CD8-positive, alpha-beta memory T cell (primary cell): ENCODE measurements around the gene MITD1. TPM values are rescaled to one million over a fixed set of nuclear protein-coding genes. Genes with fewer than 3 reads are reported as not detected.

Experiments
- CTCF ChIA-PET: fragments of 350-600 bp; sonication (Branson Sonifier 250); formaldehyde crosslinking; loops from one replicate; lab custom pipeline; 2021; ENCODE audit warnings: antibody characterized with exemption; lab: Charles Lee
- POLR2A ChIA-PET: fragments of 350-600 bp; sonication (Branson Sonifier 250); formaldehyde crosslinking; loops from one replicate; lab custom pipeline; 2021; ENCODE audit warnings: antibody characterized with exemption; lab: Charles Lee
- DNase-seq, 5 donors: peaks; one replicate each; pipeline versions ENCODE4 v3.0.0 to v3.0.0-alpha.2; 2020 to 2022; ENCODE audit warnings: mixed read lengths in 1 of 5
- H3K27ac ChIP-seq: one replicate; pipeline ENCODE4 v1.7.0; 2013; ENCODE audit warnings: low read depth, mild to moderate bottlenecking, low read length, moderate library complexity
- H3K27me3 ChIP-seq: 2 replicates; pipeline ENCODE4 v1.7.0; 2013; ENCODE audit warnings: low read length, mild to moderate bottlenecking; ENCODE audit not compliant: insufficient read depth, poor library complexity, severe bottlenecking
- H3K36me3 ChIP-seq: 2 replicates; pipeline ENCODE4 v1.7.0; 2013; ENCODE audit warnings: mild to moderate bottlenecking, low read length, moderate library complexity; ENCODE audit not compliant: insufficient read depth
- H3K4me1 ChIP-seq: 2 replicates; pipeline ENCODE4 v1.7.0; 2013; ENCODE audit warnings: mild to moderate bottlenecking, low read length, moderate library complexity; ENCODE audit not compliant: insufficient read depth
- H3K4me3 ChIP-seq: 2 replicates; pipeline ENCODE4 v1.7.0; 2013; ENCODE audit warnings: mild to moderate bottlenecking, low read length
- H3K9me3 ChIP-seq: 2 replicates; pipeline ENCODE4 v1.7.0; 2013; ENCODE audit warnings: mild to moderate bottlenecking, low read length
- H3K27ac Mint-ChIP-seq, 8 donors: one replicate each; pipeline ENCODE4 v1.8.0; 2020 to 2021; ENCODE audit warnings: mixed read lengths in 8 of 8, mild to moderate bottlenecking in 6 of 8, inconsistent platforms in 3 of 8, moderate library complexity in 3 of 8
- H3K27me3 Mint-ChIP-seq, 2 donors: one replicate each; pipeline ENCODE4 v1.8.0; 2020 to 2021; ENCODE audit warnings: mixed read lengths in 2 of 2, mild to moderate bottlenecking in 1 of 2, moderate library complexity in 1 of 2
- H3K36me3 Mint-ChIP-seq, 3 donors: one replicate each; pipeline ENCODE4 v1.8.0; 2020 to 2021; ENCODE audit warnings: mixed read lengths in 3 of 3, inconsistent platforms in 1 of 3, mild to moderate bottlenecking in 1 of 3
- H3K4me1 Mint-ChIP-seq, 3 donors: one replicate each; pipeline ENCODE4 v1.8.0; 2020 to 2021; ENCODE audit warnings: mixed read lengths in 3 of 3, inconsistent platforms in 1 of 3, mild to moderate bottlenecking in 1 of 3
- H3K4me3 Mint-ChIP-seq, 7 donors: one replicate each; pipeline ENCODE4 v1.8.0; 2020 to 2021; ENCODE audit warnings: mixed read lengths in 7 of 7, mild to moderate bottlenecking in 6 of 7, moderate library complexity in 4 of 7, inconsistent platforms in 2 of 7
- H3K9me3 Mint-ChIP-seq, 5 donors: one replicate each; pipeline ENCODE4 v1.8.0; 2020 to 2022; ENCODE audit warnings: mixed read lengths in 5 of 5, mild to moderate bottlenecking in 3 of 5, moderate library complexity in 2 of 5, inconsistent platforms in 1 of 5
- polyA plus RNA-seq: library from polyadenylated mRNA; unstranded; fragments of 300-500 nt; fragmentation: Illumina TruSeq; gene quantifications from one replicate; pipeline ENCODE4 v1.2.3, GENCODE V29; 2021
- total RNA-seq, 2 experiments: library from RNA; stranded (reverse); gene quantifications; one replicate each; pipeline ENCODE4 v1.2.3, GENCODE V29; 2021

Gene MITD1
- total and polyA plus RNA-seq, 3 experiments from 2014 or later = 43.1 to 58.7 (median 55.4) TPM

- Mint-ChIP-seq H3K27me3 (no peaks in the 10 kb centered on the region), H3K4me1 (peaks cover 8 to 22% (median 18%) of the 10 kb centered on the region in 3 donors), H3K36me3 (peaks cover 0 to 84% (median 21%) of the 10 kb centered on the region in 3 donors), H3K4me3 (peak overlapping the region in 1 of 7 donors; percentile 40), H3K9me3 (no peaks in the 10 kb centered on the region), H3K27ac (peak overlapping the region in 5 of 8 donors; percentile 12 to 87 (median 54))
- DNase-seq = no peak
- Histone ChIP-seq H3K27ac (no peak overlapping the region), H3K9me3 (no peaks in the 10 kb centered on the region), H3K4me1 (no peaks in the 10 kb centered on the region), H3K36me3 (peaks cover 28% of the 10 kb centered on the region), H3K27me3 (no peaks in the 10 kb centered on the region), H3K4me3 (no peak overlapping the region)
- ChIA-PET POLR2A (interaction anchor here (0.6 kb wide), 1 partner anchor 12 kb away, joined by 3 read pairs; no protein-coding TSS in a partner anchor), CTCF (interaction anchor here (1.9 kb wide), 1 partner anchor 9 kb away, joined by 4 read pairs; no protein-coding TSS in a partner anchor)
These were observed 11.3 kb downstream of the MITD1 start for GRCh38 chr2:99169534-99169933.

GRCh38 chr2:99166218-99166617 is 14.6 kb downstream of the MITD1 start:
- no peaks in the 10 kb centered on the region for H3K9me3 Mint-ChIP-seq
- H3K27ac ChIP-seq = no peak overlapping the region

GRCh38 chr2:99159594-99159993 is 21.3 kb downstream of the MITD1 start:
- H3K27me3 ChIP-seq = no peaks in the 10 kb centered on the region
- H3K4me3 Mint-ChIP-seq = peak overlapping the region in 1 of 7 donors; percentile 37
- ChIA-PET CTCF (interaction anchor here (1.2 kb wide), 1 partner anchor 9 kb away, joined by 4 read pairs; no protein-coding TSS in a partner anchor), POLR2A (no interaction called here)
- no peaks in the 10 kb centered on the region for H3K27me3 Mint-ChIP-seq
- H3K4me3 ChIP-seq = no peak overlapping the region
- H3K27ac ChIP-seq = no peak overlapping the region
- peaks cover 8% of the 10 kb centered on the region for H3K36me3 ChIP-seq
- peaks cover 34 to 43% (median 40%) of the 10 kb centered on the region in 3 donors for H3K4me1 Mint-ChIP-seq
- no peaks in the 10 kb centered on the region for H3K9me3 Mint-ChIP-seq
- DNase-seq = no peak
- peak overlapping the region in 6 of 8 donors; percentile 47 to 85 (median 67) for H3K27ac Mint-ChIP-seq
- H3K36me3 Mint-ChIP-seq = peaks cover 8 to 72% (median 15%) of the 10 kb centered on the region in 3 donors
- H3K4me1 ChIP-seq = peaks cover 12% of the 10 kb centered on the region
- no peaks in the 10 kb centered on the region for H3K9me3 ChIP-seq

More at GRCh38 chr2:99166218-99166617, 14.6 kb downstream of the MITD1 start:
- H3K36me3 ChIP-seq = peaks cover 13% of the 10 kb centered on the region
- ChIA-PET POLR2A (interaction anchor here (0.7 kb wide), 1 partner anchor 25 kb away, joined by 3 read pairs; no protein-coding TSS in a partner anchor), CTCF (interaction anchor here (1.1 kb wide), 1 partner anchor 324 kb away, joined by 4 read pairs; the partner anchor contains the start of gene REV1)
- no peaks in the 10 kb centered on the region for H3K27me3 ChIP-seq
- Mint-ChIP-seq H3K36me3 (peaks cover 0 to 81% (median 22%) of the 10 kb centered on the region in 3 donors), H3K27me3 (no peaks in the 10 kb centered on the region), H3K4me1 (peaks cover 3 to 15% (median 15%) of the 10 kb centered on the region in 3 donors), H3K4me3 (no peak overlapping the region), H3K27ac (peak overlapping the region in 6 of 8 donors; percentile 18 to 81 (median 55))
- H3K4me1 ChIP-seq = no peaks in the 10 kb centered on the region
- DNase-seq = no peak
- H3K4me3 ChIP-seq = no peak overlapping the region
- no peaks in the 10 kb centered on the region for H3K9me3 ChIP-seq

- Histone ChIP-seq H3K27me3 (no peaks in the 10 kb centered on the region), H3K27ac (no peak overlapping the region), H3K4me3 (no peak overlapping the region), H3K9me3 (no peaks in the 10 kb centered on the region), H3K36me3 (peaks cover 8% of the 10 kb centered on the region), H3K4me1 (peaks cover 20% of the 10 kb centered on the region)
- ChIA-PET POLR2A (no interaction called here), CTCF (interaction anchor here (1.3 kb wide), 1 partner anchor 15 kb away, joined by 3 read pairs; no protein-coding TSS in a partner anchor)
- H3K36me3 Mint-ChIP-seq = peaks cover 8 to 67% (median 13%) of the 10 kb centered on the region in 3 donors
- H3K4me1 Mint-ChIP-seq = peaks cover 40 to 43% (median 41%) of the 10 kb centered on the region in 3 donors
- no peaks in the 10 kb centered on the region for H3K9me3 Mint-ChIP-seq
- no peaks in the 10 kb centered on the region for H3K27me3 Mint-ChIP-seq
- H3K4me3 Mint-ChIP-seq = peak overlapping the region in 2 of 7 donors; percentile 35 to 45
- DNase-seq = no peak
- H3K27ac Mint-ChIP-seq = peak overlapping the region in 6 of 8 donors; percentile 8 to 73 (median 61)
These were observed 22.3 kb downstream of the MITD1 start for GRCh38 chr2:99158599-99158998.

GRCh38 chr2:99156891-99157290 is 24.0 kb downstream of the MITD1 start:
- no peaks in the 10 kb centered on the region for H3K9me3 ChIP-seq
- H3K4me3 ChIP-seq = no peak overlapping the region
- Mint-ChIP-seq H3K36me3 (peaks cover 8 to 53% (median 12%) of the 10 kb centered on the region in 3 donors), H3K27ac (peak overlapping the region in 5 of 8 donors; percentile 27 to 99 (median 85)), H3K9me3 (no peaks in the 10 kb centered on the region), H3K27me3 (no peaks in the 10 kb centered on the region), H3K4me1 (peaks cover 40 to 43% (median 41%) of the 10 kb centered on the region in 3 donors), H3K4me3 (peak overlapping the region; percentile 17 to 85 (median 50))
- ChIA-PET POLR2A (no interaction called here), CTCF (interaction anchor here (1.1 to 1.3 kb wide), 3 partner anchors 11 to 24 kb away, joined by 3 to 4 read pairs (median 3); partner anchors contain the start of gene C2orf15)
- peaks cover 8% of the 10 kb centered on the region for H3K36me3 ChIP-seq
- no peak for DNase-seq
- H3K27me3 ChIP-seq = no peaks in the 10 kb centered on the region
- H3K4me1 ChIP-seq = peaks cover 25% of the 10 kb centered on the region
- no peak overlapping the region for H3K27ac ChIP-seq

GRCh38 chr2:99154643-99155536 is 26.0 kb downstream of the MITD1 start, which contains the start of the genes LIPT1 and TSGA10:
TSS of gene LIPT1 (plus strand) at chr2:99154967. CDS start at chr2:99161958, 6,991 bp downstream.
TSS of gene TSGA10 (minus strand) at chr2:99154942. CDS start at chr2:99109439, 45,503 bp downstream.
- peak within 1 kb of the TSS in 3 of 8 donors; percentile 88 to 99 (median 97) for H3K27ac Mint-ChIP-seq
- Histone ChIP-seq H3K4me1 (peaks cover 25% of the 10 kb centered on the region), H3K36me3 (peaks cover 8% of the 10 kb centered on the region), H3K4me3 (peak within 1 kb of the TSS; percentile 96), H3K27ac (peak within 1 kb of the TSS; percentile 97), H3K9me3 (no peaks in the 10 kb centered on the region), H3K27me3 (no peaks in the 10 kb centered on the region)
- no peaks in the 10 kb centered on the region for H3K27me3 Mint-ChIP-seq
- ChIA-PET POLR2A (interaction anchor here (0.6 to 2.8 kb wide), 9 partner anchors 14 to 546 kb away, joined by 3 to 40 read pairs (median 3); partner anchors contain the start of genes C2orf15, EIF5B, MITD1 and MRPL30), CTCF (interaction anchor here (0.7 to 1.0 kb wide), 3 partner anchors 12 to 335 kb away, joined by 3 read pairs; partner anchors contain the start of gene REV1)
- peaks cover 37 to 47% (median 41%) of the 10 kb centered on the region in 3 donors for H3K4me1 Mint-ChIP-seq
- H3K4me3 Mint-ChIP-seq = peak within 1 kb of the TSS in 4 of 7 donors; percentile 84 to 92 (median 89)
- H3K36me3 Mint-ChIP-seq = peaks cover 8 to 49% (median 12%) of the 10 kb centered on the region in 3 donors
- H3K9me3 Mint-ChIP-seq = no peaks in the 10 kb centered on the region
- peak; percentile 90 to 95 (median 92) for DNase-seq

GRCh38 chr2:99153921-99154604 is 26.8 kb downstream of the MITD1 start:
- Mint-ChIP-seq H3K9me3 (no peaks in the 10 kb centered on the region), H3K27ac (peak overlapping the region in 3 of 8 donors; percentile 88 to 99 (median 97)), H3K4me3 (peak overlapping the region in 4 of 7 donors; percentile 84 to 92 (median 89)), H3K36me3 (peaks cover 8 to 42% (median 10%) of the 10 kb centered on the region in 3 donors), H3K27me3 (no peaks in the 10 kb centered on the region), H3K4me1 (peaks cover 33 to 39% (median 37%) of the 10 kb centered on the region in 3 donors)
- peaks cover 8% of the 10 kb centered on the region for H3K36me3 ChIP-seq
- peak overlapping the region; percentile 96 for H3K4me3 ChIP-seq
- H3K9me3 ChIP-seq = no peaks in the 10 kb centered on the region
- H3K27me3 ChIP-seq = no peaks in the 10 kb centered on the region
- DNase-seq = no peak
- CTCF ChIA-PET = interaction anchor here (0.7 to 1.0 kb wide), 2 partner anchors 13 kb away, joined by 3 read pairs; no protein-coding TSS in a partner anchor
- H3K4me1 ChIP-seq = peaks cover 25% of the 10 kb centered on the region
- POLR2A ChIA-PET = interaction anchor here (0.6 to 2.8 kb wide), 6 partner anchors 13 to 545 kb away, joined by 3 to 40 read pairs (median 6); partner anchors contain the start of genes C2orf15, EIF5B, MITD1 and MRPL30
- peak overlapping the region; percentile 97 for H3K27ac ChIP-seq
